Measurements from ENCODE around the gene TBC1D14. TPM values are rescaled to one million over a fixed set of nuclear protein-coding genes. Genes with fewer than 3 reads are reported as not detected.

TBC1D14 gene
- total and polyA plus RNA-seq, 5 donors from 2014 or later: 46.6 to 67.7 (median 52.2) TPM

GRCh38 chr4:6996481-6996880 lies 86.9 kb downstream of the TBC1D14 start:
- Histone ChIP-seq H3K4me1 (ENCODE audit: control insufficient read depth, insufficient read depth, low read length, poor library complexity, severe bottlenecking) (peaks cover 29% of the 10 kb centered on the region), H3K27me3 (ENCODE audit: control insufficient read depth, insufficient read depth, low read length) (no peaks in the 10 kb centered on the region), H3K4me3 (ENCODE audit: low read depth, low read length) (no peak overlapping the region), H3K36me3 (ENCODE audit: control insufficient read depth, insufficient read depth, low read length) (peaks cover 61% of the 10 kb centered on the region), H3K9me3 (ENCODE audit: control insufficient read depth in 2 of 2, low read length in 2 of 2) (no peaks in the 10 kb centered on the region), H3K27ac (ENCODE audit: insufficient read depth, low read length, poor library complexity, severe bottlenecking) (no peak overlapping the region)
- H3K9me3 Mint-ChIP-seq: no peaks in the 10 kb centered on the region
- peaks cover 32% of the 10 kb centered on the region for H3K36me3 Mint-ChIP-seq
- H3K27me3 Mint-ChIP-seq: no peaks in the 10 kb centered on the region
- no peak overlapping the region for H3K27ac Mint-ChIP-seq
- DNase-seq (no peak), ATAC-seq (ENCODE audit: low read depth in 2 of 2) (no peak)
- H3K4me3 Mint-ChIP-seq: no peak overlapping the region
- peaks cover 0 to 44% (median 30%) of the 10 kb centered on the region in 4 donors for H3K4me1 Mint-ChIP-seq

DNA sequence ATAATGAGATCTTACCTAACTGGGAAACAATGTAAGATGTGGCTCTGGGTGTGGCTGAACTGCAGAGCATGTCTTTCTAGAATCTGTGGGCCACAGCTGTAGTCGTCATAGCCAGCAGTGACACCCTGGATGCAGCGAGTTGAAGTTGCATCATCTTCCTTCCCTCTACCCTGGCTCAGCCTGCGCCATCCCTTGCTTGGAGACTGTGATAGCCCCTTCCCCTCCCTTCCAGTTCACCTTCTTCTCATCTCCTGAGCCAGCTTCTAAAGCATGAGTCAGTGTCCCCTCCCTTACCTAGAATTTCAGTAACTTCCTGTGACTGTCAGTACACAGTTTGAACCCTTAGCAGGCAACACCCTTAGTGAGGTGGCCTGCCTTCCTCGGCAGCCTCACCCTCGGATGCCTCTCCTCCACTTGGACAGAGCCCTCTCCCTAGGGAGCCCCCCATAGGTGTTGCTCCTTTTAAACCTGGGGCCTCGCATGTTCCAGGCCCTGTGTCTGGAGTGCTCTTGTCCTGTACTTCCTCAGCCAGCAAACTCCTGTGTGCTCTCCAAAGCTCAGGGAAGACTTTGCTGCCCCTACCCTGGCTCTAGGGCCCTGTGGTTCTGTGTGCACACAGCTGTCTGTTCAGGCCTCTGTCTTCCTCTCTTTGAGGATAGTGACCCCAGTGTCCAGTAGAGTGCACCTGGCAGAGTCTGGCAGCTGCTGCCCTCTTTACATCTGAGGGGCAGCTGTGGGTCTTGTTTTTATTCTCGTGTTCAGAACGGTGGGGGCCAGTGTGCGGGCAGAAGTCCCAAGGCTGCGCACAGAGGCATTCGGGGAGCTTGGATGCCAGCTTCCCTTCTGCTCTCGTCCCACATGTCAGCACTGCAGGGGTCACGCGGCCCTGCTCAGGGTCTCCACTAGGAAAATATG lies 89.8 kb downstream of the TBC1D14 start:
- Mint-ChIP-seq H3K4me3 (peak overlapping the region in 2 of 4 donors; percentile 61 to 64), H3K27me3 (no peaks in the 10 kb centered on the region), H3K9me3 (no peaks in the 10 kb centered on the region), H3K27ac (peak overlapping the region; percentile 75 to 97 (median 92)), H3K36me3 (peaks cover 44% of the 10 kb centered on the region), H3K4me1 (peaks cover 0 to 32% (median 12%) of the 10 kb centered on the region in 4 donors)
- peak in 2 of 3 donors; percentile 10 to 94 for DNase-seq
- H3K36me3 ChIP-seq (ENCODE audit: control insufficient read depth, insufficient read depth, low read length): peaks cover 71% of the 10 kb centered on the region
- no peaks in the 10 kb centered on the region for H3K27me3 ChIP-seq (ENCODE audit: control insufficient read depth, insufficient read depth, low read length)
- ATAC-seq (ENCODE audit: low read depth in 2 of 2): peak; percentile 93 to 96
- H3K4me1 ChIP-seq (ENCODE audit: control insufficient read depth, insufficient read depth, low read length, poor library complexity, severe bottlenecking): peaks cover 13% of the 10 kb centered on the region
- peak overlapping the region; percentile 35 for H3K4me3 ChIP-seq (ENCODE audit: low read depth, low read length)
- peak overlapping the region; percentile 30 for H3K27ac ChIP-seq (ENCODE audit: insufficient read depth, low read length, poor library complexity, severe bottlenecking)
- no peaks in the 10 kb centered on the region for H3K9me3 ChIP-seq (ENCODE audit: control insufficient read depth in 2 of 2, low read length in 2 of 2)

DNA sequence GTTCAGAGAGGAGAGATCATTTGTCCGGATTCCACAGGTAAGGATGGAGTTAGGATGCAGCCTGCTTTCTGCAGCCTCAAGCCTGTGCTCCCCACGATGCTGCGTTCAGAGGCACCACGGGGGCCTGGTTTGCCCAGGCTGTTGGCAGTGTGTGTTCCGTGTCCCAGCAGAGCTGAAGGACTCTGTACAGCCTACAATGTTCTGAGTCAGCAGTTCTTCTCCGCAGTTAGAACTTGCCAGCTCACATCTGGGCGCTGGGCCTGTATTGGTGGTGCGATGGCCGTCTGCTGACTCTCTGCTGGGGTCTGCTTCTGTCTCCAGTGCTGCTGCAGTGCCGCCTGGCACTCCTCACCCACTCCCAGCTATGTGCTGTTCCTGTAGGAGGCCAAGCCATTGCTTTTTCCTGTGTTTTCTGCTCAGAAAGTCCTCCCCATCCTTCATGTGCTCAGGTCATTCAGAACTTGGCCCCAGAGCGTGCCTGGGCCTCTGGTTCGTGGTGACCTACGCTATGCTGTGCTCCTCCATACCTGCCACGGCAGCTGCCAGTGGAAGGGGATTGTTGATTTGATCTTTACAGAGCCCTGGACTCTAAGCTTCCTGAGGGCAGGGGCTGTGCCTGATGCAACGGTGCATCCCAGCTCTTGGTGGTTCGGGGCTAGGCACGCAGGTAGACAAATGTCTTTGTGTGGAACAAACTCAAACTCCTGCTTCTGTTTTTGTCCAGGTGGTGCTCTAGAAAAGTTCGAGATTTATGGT lies 91.0 kb downstream of the TBC1D14 start:
- no peaks in the 10 kb centered on the region for H3K27me3 Mint-ChIP-seq
- H3K4me1 ChIP-seq (ENCODE audit: control insufficient read depth, insufficient read depth, low read length, poor library complexity, severe bottlenecking): peaks cover 13% of the 10 kb centered on the region
- H3K4me3 Mint-ChIP-seq: no peak overlapping the region
- no peaks in the 10 kb centered on the region for H3K9me3 ChIP-seq (ENCODE audit: control insufficient read depth in 2 of 2, low read length in 2 of 2)
- DNase-seq (no peak), ATAC-seq (ENCODE audit: low read depth in 2 of 2) (no peak)
- H3K27ac ChIP-seq (ENCODE audit: insufficient read depth, low read length, poor library complexity, severe bottlenecking): no peak overlapping the region
- no peaks in the 10 kb centered on the region for H3K27me3 ChIP-seq (ENCODE audit: control insufficient read depth, insufficient read depth, low read length)
- peaks cover 44% of the 10 kb centered on the region for H3K36me3 Mint-ChIP-seq
- H3K36me3 ChIP-seq (ENCODE audit: control insufficient read depth, insufficient read depth, low read length): peaks cover 75% of the 10 kb centered on the region
- H3K4me3 ChIP-seq (ENCODE audit: low read depth, low read length): no peak overlapping the region
- peak overlapping the region in 2 of 3 donors; percentile 51 to 97 for H3K27ac Mint-ChIP-seq
- H3K4me1 Mint-ChIP-seq: peaks cover 0 to 32% (median 12%) of the 10 kb centered on the region in 4 donors
- H3K9me3 Mint-ChIP-seq: no peaks in the 10 kb centered on the region

DNA sequence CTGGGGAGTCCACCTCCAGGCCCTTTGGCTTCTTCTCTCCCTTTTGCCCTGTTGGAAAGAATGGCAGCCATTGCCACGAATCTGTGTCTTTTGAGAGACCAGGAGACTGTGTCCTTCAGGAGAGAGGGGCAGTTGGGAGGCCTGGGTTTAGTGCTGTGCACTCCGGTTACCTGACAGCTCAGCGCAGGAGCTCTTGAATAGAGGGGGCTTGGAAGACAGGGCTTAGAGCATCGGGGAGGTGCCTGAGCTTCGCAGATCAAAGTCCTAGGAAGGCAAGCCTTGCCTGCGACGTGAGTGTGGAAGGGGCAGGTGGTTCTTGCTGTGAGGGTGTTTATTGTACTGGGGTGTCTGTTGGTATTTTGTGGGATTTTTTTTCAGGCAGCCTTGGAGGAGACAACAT lies 91.6 kb downstream of the TBC1D14 start:
- Histone ChIP-seq H3K27me3 (ENCODE audit: control insufficient read depth, insufficient read depth, low read length) (no peaks in the 10 kb centered on the region), H3K9me3 (ENCODE audit: control insufficient read depth in 2 of 2, low read length in 2 of 2) (no peaks in the 10 kb centered on the region), H3K4me1 (ENCODE audit: control insufficient read depth, insufficient read depth, low read length, poor library complexity, severe bottlenecking) (peaks cover 13% of the 10 kb centered on the region), H3K4me3 (ENCODE audit: low read depth, low read length) (no peak overlapping the region), H3K36me3 (ENCODE audit: control insufficient read depth, insufficient read depth, low read length) (peaks cover 78% of the 10 kb centered on the region), H3K27ac (ENCODE audit: insufficient read depth, low read length, poor library complexity, severe bottlenecking) (no peak overlapping the region)
- H3K27ac Mint-ChIP-seq: peak overlapping the region; percentile 67 to 93 (median 73)
- H3K4me1 Mint-ChIP-seq: peaks cover 0 to 32% (median 12%) of the 10 kb centered on the region in 4 donors
- no peaks in the 10 kb centered on the region for H3K27me3 Mint-ChIP-seq
- no peaks in the 10 kb centered on the region for H3K9me3 Mint-ChIP-seq
- H3K36me3 Mint-ChIP-seq: peaks cover 44% of the 10 kb centered on the region
- DNase-seq: no peak
- no peak for ATAC-seq (ENCODE audit: low read depth in 2 of 2)
- H3K4me3 Mint-ChIP-seq: no peak overlapping the region

DNA sequence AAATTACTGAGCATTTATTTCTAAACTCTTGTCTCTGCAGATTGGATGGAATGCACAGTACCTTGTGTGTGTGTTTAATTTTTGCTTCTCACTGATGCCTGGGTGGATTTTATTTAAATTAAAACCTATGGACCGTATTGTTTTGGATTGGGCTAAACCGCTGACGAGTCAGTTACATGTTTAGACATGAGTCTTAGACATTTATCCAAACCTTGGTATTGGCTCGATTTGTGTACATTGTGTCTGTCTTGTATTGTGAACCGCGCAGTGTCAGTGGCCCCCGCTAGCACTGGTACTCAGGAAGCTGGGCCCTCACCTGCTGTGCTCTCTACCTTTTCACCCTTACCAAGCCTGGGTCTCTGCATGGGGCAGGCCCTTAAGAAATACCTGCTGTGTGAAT lies 92.7 kb downstream of the TBC1D14 start:
- H3K27ac Mint-ChIP-seq: peak overlapping the region; percentile 10 to 67 (median 21)
- H3K36me3 Mint-ChIP-seq: peaks cover 52% of the 10 kb centered on the region
- no peaks in the 10 kb centered on the region for H3K9me3 ChIP-seq (ENCODE audit: control insufficient read depth in 2 of 2, low read length in 2 of 2)
- H3K4me3 ChIP-seq (ENCODE audit: low read depth, low read length): no peak overlapping the region
- peaks cover 13% of the 10 kb centered on the region for H3K4me1 ChIP-seq (ENCODE audit: control insufficient read depth, insufficient read depth, low read length, poor library complexity, severe bottlenecking)
- ATAC-seq (ENCODE audit: low read depth in 2 of 2) (no peak), DNase-seq (no peak)
- H3K4me3 Mint-ChIP-seq: no peak overlapping the region
- H3K27ac ChIP-seq (ENCODE audit: insufficient read depth, low read length, poor library complexity, severe bottlenecking): no peak overlapping the region
- H3K36me3 ChIP-seq (ENCODE audit: control insufficient read depth, insufficient read depth, low read length): peaks cover 79% of the 10 kb centered on the region
- no peaks in the 10 kb centered on the region for H3K9me3 Mint-ChIP-seq
- no peaks in the 10 kb centered on the region for H3K27me3 Mint-ChIP-seq
- H3K4me1 Mint-ChIP-seq: peaks cover 5 to 37% (median 12%) of the 10 kb centered on the region in 4 donors
- H3K27me3 ChIP-seq (ENCODE audit: control insufficient read depth, insufficient read depth, low read length): no peaks in the 10 kb centered on the region

DNA sequence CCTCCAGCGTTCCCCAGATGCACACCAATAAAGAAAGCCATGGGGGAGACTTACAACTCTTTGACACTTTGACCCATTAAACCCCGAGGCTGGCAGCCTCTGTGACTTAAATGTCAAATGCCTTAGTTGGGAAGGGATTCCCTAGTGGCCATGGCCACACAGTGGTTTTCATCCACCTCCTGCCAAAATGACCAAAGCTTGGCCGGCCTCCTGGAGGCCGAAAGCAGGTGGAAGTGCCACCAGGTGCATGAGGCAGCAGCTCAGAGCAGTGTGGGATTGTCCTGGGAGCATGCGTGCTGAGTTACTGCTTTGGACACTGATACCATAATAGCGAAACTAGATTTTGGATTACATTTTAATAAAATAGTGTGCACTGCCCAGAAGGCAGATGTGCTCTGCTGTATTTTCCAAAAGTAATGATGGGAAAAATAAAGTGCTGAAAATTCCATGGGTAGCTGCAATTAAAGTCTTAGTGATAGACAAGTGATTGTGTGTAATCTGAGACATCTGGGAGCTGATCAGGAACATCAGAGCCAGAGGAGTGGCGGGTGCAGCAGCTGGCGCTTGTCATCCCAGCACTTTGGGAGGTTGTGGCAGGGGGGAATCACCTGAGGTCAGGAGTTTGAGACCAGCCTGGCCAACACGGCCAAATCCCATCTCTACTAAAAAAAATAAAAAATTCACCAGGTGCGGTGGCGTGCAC lies 93.7 kb downstream of the TBC1D14 start:
- no peak overlapping the region for H3K27ac ChIP-seq (ENCODE audit: insufficient read depth, low read length, poor library complexity, severe bottlenecking)
- H3K27me3 ChIP-seq (ENCODE audit: control insufficient read depth, insufficient read depth, low read length): no peaks in the 10 kb centered on the region
- H3K4me1 ChIP-seq (ENCODE audit: control insufficient read depth, insufficient read depth, low read length, poor library complexity, severe bottlenecking): peaks cover 13% of the 10 kb centered on the region
- no peak overlapping the region for H3K4me3 ChIP-seq (ENCODE audit: low read depth, low read length)
- ATAC-seq (ENCODE audit: low read depth in 2 of 2) (no peak), DNase-seq (no peak)
- H3K36me3 ChIP-seq (ENCODE audit: control insufficient read depth, insufficient read depth, low read length): peaks cover 87% of the 10 kb centered on the region
- no peaks in the 10 kb centered on the region for H3K9me3 ChIP-seq (ENCODE audit: control insufficient read depth in 2 of 2, low read length in 2 of 2)
- Mint-ChIP-seq H3K4me1 (peaks cover 5 to 36% (median 11%) of the 10 kb centered on the region in 4 donors), H3K4me3 (no peak overlapping the region), H3K27me3 (no peaks in the 10 kb centered on the region), H3K9me3 (no peaks in the 10 kb centered on the region), H3K36me3 (peaks cover 55% of the 10 kb centered on the region), H3K27ac (peak overlapping the region in 1 of 3 donors; percentile 69)

GRCh38 chr4:7003879-7004240 lies 94.2 kb downstream of the TBC1D14 start:
- H3K9me3 ChIP-seq (ENCODE audit: control insufficient read depth in 2 of 2, low read length in 2 of 2): no peaks in the 10 kb centered on the region
- no peaks in the 10 kb centered on the region for H3K27me3 ChIP-seq (ENCODE audit: control insufficient read depth, insufficient read depth, low read length)
- peaks cover 88% of the 10 kb centered on the region for H3K36me3 ChIP-seq (ENCODE audit: control insufficient read depth, insufficient read depth, low read length)
- H3K4me1 ChIP-seq (ENCODE audit: control insufficient read depth, insufficient read depth, low read length, poor library complexity, severe bottlenecking): peaks cover 11% of the 10 kb centered on the region
- H3K9me3 Mint-ChIP-seq: no peaks in the 10 kb centered on the region
- no peak overlapping the region for H3K4me3 ChIP-seq (ENCODE audit: low read depth, low read length)
- DNase-seq: no peak
- peaks cover 58% of the 10 kb centered on the region for H3K36me3 Mint-ChIP-seq
- no peak overlapping the region for H3K4me3 Mint-ChIP-seq
- peaks cover 5 to 32% (median 8%) of the 10 kb centered on the region in 4 donors for H3K4me1 Mint-ChIP-seq
- H3K27me3 Mint-ChIP-seq: no peaks in the 10 kb centered on the region
- ATAC-seq (ENCODE audit: low read depth in 2 of 2): no peak
- peak overlapping the region in 1 of 3 donors; percentile 69 for H3K27ac Mint-ChIP-seq
- no peak overlapping the region for H3K27ac ChIP-seq (ENCODE audit: insufficient read depth, low read length, poor library complexity, severe bottlenecking)
